ENCODE measurements around the gene ATP10A. TPM values are rescaled to one million over a fixed set of nuclear protein-coding genes. Genes with fewer than 3 reads are reported as not detected.

Gene ATP10A
- total RNA-seq, 1 donor from 2014 or later, result 1.9 TPM

- Mint-ChIP-seq H3K27ac (no peak overlapping the region), H3K4me1 (ENCODE audit: unreplicated experiment) (peaks cover 14% of the 10 kb centered on the region), H3K36me3 (no peaks in the 10 kb centered on the region), H3K27me3 (no peaks in the 10 kb centered on the region), H3K4me3 (no peak overlapping the region), H3K9me3 (no peaks in the 10 kb centered on the region)
- no peak for DNase-seq (ENCODE audit: extremely low spot score, unreplicated experiment)
- no peak for TF ChIP-seq CTCF (conservative IDR thresholded peaks at IDR 0.05)
These were observed 42.0 kb upstream of the ATP10A start for GRCh38 chr15:25905140-25905539.

- Mint-ChIP-seq H3K4me1 (ENCODE audit: unreplicated experiment) (peaks cover 14% of the 10 kb centered on the region), H3K27me3 (no peaks in the 10 kb centered on the region), H3K4me3 (no peak overlapping the region), H3K9me3 (no peaks in the 10 kb centered on the region), H3K36me3 (no peaks in the 10 kb centered on the region), H3K27ac (peak overlapping the region; percentile 17)
- no peak for TF ChIP-seq CTCF (conservative IDR thresholded peaks at IDR 0.05)
- no peak for DNase-seq (ENCODE audit: extremely low spot score, unreplicated experiment)
These were observed 40.0 kb upstream of the ATP10A start for GRCh38 chr15:25903024-25903581.

DNA sequence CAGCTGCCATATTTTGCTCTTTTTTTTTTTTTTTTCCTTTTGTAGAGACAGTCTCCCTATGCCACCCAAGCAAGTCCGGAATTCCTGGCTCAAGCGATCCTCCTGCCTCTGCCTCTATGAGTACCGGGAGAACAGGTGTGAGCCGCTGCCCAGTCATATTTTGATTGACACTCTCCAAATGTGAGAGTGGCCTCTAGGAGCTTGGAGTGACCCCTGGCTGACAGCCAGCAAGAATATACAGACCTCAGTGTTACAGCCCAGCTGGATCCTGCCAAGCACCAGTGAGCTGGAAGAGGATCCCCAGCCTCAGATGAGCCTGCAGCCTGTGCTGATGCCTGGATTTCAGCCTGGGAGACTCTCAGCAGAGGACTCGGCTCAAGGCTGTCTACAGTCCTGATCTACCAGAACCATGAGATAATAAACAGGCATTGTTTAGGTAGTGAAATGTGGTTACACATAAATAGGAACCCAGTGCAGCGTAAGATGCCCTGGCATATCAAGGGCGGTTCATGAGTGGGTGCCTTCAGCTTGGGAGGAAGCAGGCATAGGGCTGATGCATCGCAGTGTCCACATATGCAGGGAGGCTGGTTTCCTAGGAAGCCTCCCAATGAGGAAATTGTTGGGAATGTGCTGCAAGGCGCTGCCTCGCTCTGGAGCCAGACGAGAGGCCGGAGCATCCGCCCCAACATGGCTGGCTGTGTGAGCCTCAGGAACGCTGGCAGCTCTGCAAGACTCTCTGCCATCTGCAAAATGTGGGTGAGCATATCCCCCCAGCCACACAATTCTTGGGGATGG lies 38.9 kb upstream of the ATP10A start:
- no peaks in the 10 kb centered on the region for H3K27me3 Mint-ChIP-seq
- no peaks in the 10 kb centered on the region for H3K9me3 Mint-ChIP-seq
- H3K4me3 Mint-ChIP-seq, result no peak overlapping the region
- DNase-seq (ENCODE audit: extremely low spot score, unreplicated experiment), result no peak
- H3K36me3 Mint-ChIP-seq, result no peaks in the 10 kb centered on the region
- no peak overlapping the region for H3K27ac Mint-ChIP-seq
- peaks cover 14% of the 10 kb centered on the region for H3K4me1 Mint-ChIP-seq (ENCODE audit: unreplicated experiment)
- TF ChIP-seq CTCF (conservative IDR thresholded peaks at IDR 0.05), result no peak

GRCh38 chr15:25900901-25901300 lies 37.8 kb upstream of the ATP10A start:
- no peak overlapping the region for H3K27ac Mint-ChIP-seq
- peaks cover 14% of the 10 kb centered on the region for H3K4me1 Mint-ChIP-seq (ENCODE audit: unreplicated experiment)
- H3K36me3 Mint-ChIP-seq, result no peaks in the 10 kb centered on the region
- H3K4me3 Mint-ChIP-seq, result no peak overlapping the region
- TF ChIP-seq CTCF (conservative IDR thresholded peaks at IDR 0.05), result no peak
- DNase-seq (ENCODE audit: extremely low spot score, unreplicated experiment), result no peak
- no peaks in the 10 kb centered on the region for H3K9me3 Mint-ChIP-seq
- no peaks in the 10 kb centered on the region for H3K27me3 Mint-ChIP-seq

- peaks cover 14% of the 10 kb centered on the region for H3K4me1 Mint-ChIP-seq (ENCODE audit: unreplicated experiment)
- no peak overlapping the region for H3K27ac Mint-ChIP-seq
- no peaks in the 10 kb centered on the region for H3K27me3 Mint-ChIP-seq
- no peaks in the 10 kb centered on the region for H3K9me3 Mint-ChIP-seq
- H3K36me3 Mint-ChIP-seq, result no peaks in the 10 kb centered on the region
- no peak overlapping the region for H3K4me3 Mint-ChIP-seq
- no peak for TF ChIP-seq CTCF (conservative IDR thresholded peaks at IDR 0.05)
- no peak for DNase-seq (ENCODE audit: extremely low spot score, unreplicated experiment)
These were observed 37.3 kb upstream of the ATP10A start for GRCh38 chr15:25900431-25900830.

All from type B pancreatic cell (in vitro differentiated cells).